HEK293T (cell line): ENCODE data around the gene TKFC.

Source experiments
- CTCF ChIA-PET: fragments of 350-600 bp; formaldehyde crosslinking; extraction: SDS; loops from one replicate; lab custom pipeline; 2021; ENCODE audit warnings: antibody characterized with exemption, inconsistent platforms; lab: Yijun Ruan, JAX
- POLR2A ChIA-PET: fragments of 350-600 bp; formaldehyde crosslinking; extraction: SDS; loops from one replicate; lab custom pipeline; 2020; ENCODE audit warnings: antibody characterized with exemption, inconsistent platforms; lab: Yijun Ruan, JAX
- DNase-seq: peaks from one replicate; pipeline ENCODE4 v3.0.0; 2012; ENCODE audit warnings: mixed read lengths; ENCODE audit errors: extremely low spot score
- ARNT ChIP-seq: fragments of 450-650 bp; IDR thresholded peaks from 2 replicates; pipeline ENCODE4 v1.6.1; 2017; ENCODE audit warnings: mild to moderate bottlenecking
- BHLHE40 ChIP-seq: fragments of 450-650 bp; IDR thresholded peaks from 2 replicates; pipeline ENCODE4 v1.6.1; 2016; ENCODE audit warnings: mild to moderate bottlenecking, moderate library complexity, borderline replicate concordance
- CTBP1 ChIP-seq: fragments of 450-650 bp; IDR thresholded peaks from 2 replicates; pipeline ENCODE4 v1.6.1; 2016; ENCODE audit warnings: borderline replicate concordance
- ELF4 ChIP-seq: fragments of 450-650 bp; IDR thresholded peaks from 2 replicates; pipeline ENCODE4 v1.6.1; 2017; ENCODE audit warnings: antibody characterized with exemption
- FOXA1 ChIP-seq: fragments of 450-650 bp; IDR thresholded peaks from 2 replicates; pipeline ENCODE4 v1.6.1; 2016; ENCODE audit warnings: mild to moderate bottlenecking
- FOXK2 ChIP-seq: fragments of 450-650 bp; IDR thresholded peaks from 2 replicates; pipeline ENCODE4 v1.6.1; 2016; ENCODE audit warnings: mild to moderate bottlenecking
- FOXM1 ChIP-seq: fragments of 450-650 bp; IDR thresholded peaks from 2 replicates; pipeline ENCODE4 v1.6.1; 2017; ENCODE audit warnings: mild to moderate bottlenecking, borderline replicate concordance
- HDGF ChIP-seq: fragments of 450-650 bp; IDR thresholded peaks from 2 replicates; pipeline ENCODE4 v1.6.1; 2017; ENCODE audit warnings: antibody characterized with exemption, borderline replicate concordance
- L3MBTL2 ChIP-seq: fragments of 450-650 bp; conservative IDR thresholded peaks from 2 replicates; pipeline ENCODE4 v1.6.1; 2016; ENCODE audit warnings: mild to moderate bottlenecking
- LEF1 ChIP-seq: fragments of 450-650 bp; IDR thresholded peaks from 2 replicates; pipeline ENCODE4 v1.6.1; 2017; ENCODE audit warnings: mild to moderate bottlenecking, borderline replicate concordance
- NFRKB ChIP-seq: fragments of 450-650 bp; IDR thresholded peaks from 2 replicates; pipeline ENCODE4 v1.6.1; 2016; ENCODE audit warnings: mild to moderate bottlenecking, moderate library complexity
- SP1 ChIP-seq: fragments of 450-650 bp; IDR thresholded peaks from 2 replicates; pipeline ENCODE4 v1.6.1; 2017
- SUZ12 ChIP-seq: fragments of 450-650 bp; IDR thresholded peaks from 2 replicates; pipeline ENCODE4 v1.6.1; 2016; ENCODE audit warnings: mild to moderate bottlenecking
- TARDBP ChIP-seq: fragments of 450-650 bp; IDR thresholded peaks from 2 replicates; pipeline ENCODE4 v1.6.1; 2016
- ZNF384 ChIP-seq: fragments of 450-650 bp; IDR thresholded peaks from 2 replicates; pipeline ENCODE4 v1.6.1; 2016
- TF ChIP-seq, protein P1 (sequence below): fragments of 450-650 bp; IDR thresholded peaks from 2 replicates; pipeline ENCODE4 v1.6.1; 2016

Gene TKFC

DNA sequence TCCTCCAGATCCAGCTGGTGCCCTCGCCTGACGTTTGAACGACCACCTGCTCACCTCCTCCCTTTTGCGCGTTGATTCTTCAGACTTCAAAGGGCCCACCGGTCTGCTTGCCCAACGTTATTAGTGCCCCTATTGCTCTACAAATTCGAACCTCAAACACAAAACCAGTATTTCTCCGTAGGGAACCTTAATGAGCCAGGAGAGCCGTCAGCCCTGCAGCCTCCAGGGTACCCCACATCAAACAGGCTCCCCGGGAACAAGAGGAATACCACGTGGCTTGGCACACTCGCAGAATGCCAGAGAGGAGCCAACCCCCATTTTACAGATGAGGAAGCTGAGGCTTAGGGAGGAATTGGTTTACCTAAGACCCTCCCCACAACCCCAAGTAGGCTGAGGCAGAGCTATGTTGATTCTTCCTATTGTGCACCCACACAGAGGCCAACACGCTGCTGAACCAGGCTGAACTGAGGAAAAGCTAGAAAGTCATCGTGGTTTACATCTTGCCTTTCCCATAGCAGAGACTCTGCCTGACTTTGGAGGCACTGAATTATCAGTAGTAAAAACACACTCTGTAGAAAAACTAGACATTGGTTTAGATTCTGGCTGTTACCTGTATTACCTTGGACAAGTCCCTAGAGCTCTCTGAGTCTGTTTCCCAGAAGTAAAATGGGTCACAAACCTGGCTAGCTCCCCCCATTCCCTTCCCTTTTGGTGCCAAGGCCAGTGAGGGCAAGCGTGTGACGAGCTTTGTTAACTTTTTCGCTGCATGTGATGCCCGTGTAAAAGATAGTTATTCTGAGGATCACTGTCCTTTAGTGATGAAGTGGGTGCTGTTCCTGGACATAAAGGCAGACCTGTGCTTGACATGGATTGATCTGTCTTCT lies 764 bp downstream of the TKFC start:
- CTCF ChIA-PET, result interaction anchor here (0.9 to 2.0 kb wide), 2 partner anchors 28 to 51 kb away, joined by 3 to 27 read pairs; partner anchors contain the start of genes CYB561A3 and TMEM138
- DNase-seq, result no peak
- TF ChIP-seq SP1, result no peak
- TF ChIP-seq CTBP1, result no peak
- TF ChIP-seq FOXM1, result no peak
- no peak for TF ChIP-seq BHLHE40
- no peak for TF ChIP-seq NFRKB
- peak; percentile 60 for TF ChIP-seq L3MBTL2
- TF ChIP-seq ZNF384, result no peak
- TF ChIP-seq HDGF, result no peak
- POLR2A ChIA-PET, result interaction anchor here (0.9 to 7.2 kb wide), 9 partner anchors 12 to 421 kb away, joined by 3 to 103 read pairs (median 9); partner anchors contain the start of genes CPSF7, CYB561A3, SDHAF2 and TMEM109

DNA sequence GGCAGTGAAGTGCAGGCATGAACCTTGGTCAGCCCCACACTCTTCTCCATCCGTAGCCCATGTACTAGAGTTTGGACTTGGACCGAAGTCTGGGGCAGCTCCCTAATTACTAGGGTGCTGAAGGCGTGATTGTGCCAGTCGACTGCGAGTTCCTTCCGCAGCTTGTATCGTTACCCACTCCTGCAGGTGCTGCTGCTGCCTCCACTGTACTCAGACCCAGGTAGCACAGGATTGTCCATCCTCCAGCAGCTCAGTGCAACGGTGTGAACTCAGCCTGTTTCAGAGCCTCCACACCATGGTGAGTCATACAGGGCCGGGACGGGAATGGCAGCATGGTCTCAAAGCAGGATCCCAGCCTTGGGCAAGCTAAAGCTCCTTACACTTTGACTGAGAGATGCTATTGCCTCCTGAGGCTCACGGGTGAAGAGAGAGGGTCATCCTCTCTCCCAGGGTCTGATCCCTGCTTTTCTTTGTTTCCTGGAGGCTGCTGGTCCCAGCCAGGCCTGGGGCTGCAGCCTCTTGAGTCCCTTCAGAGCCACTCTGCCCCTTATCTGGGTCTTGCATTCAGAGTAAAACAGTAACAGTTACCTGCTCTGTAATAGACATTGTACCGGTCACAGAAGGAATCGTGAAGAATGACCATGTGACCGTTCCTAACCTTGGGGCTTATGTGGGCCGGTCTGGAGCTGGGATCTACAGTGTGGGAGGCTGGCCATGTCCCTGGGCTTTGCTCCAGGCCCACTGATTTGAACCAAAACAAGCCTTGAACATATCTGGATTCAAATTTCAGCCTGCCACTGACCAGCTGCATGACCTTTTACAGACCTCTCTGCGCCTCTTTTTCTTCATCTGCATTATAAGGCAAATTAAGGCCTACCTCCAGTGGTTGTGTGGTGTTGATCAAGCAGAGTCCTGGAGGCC lies 1.7 kb downstream of the TKFC start:
- DNase-seq, result no peak
- ChIA-PET CTCF (interaction anchor here (2.0 to 2.2 kb wide), 2 partner anchors 50 to 51 kb away, joined by 27 to 77 read pairs; no protein-coding TSS in a partner anchor), POLR2A (interaction anchor here (0.6 to 7.2 kb wide), 12 partner anchors 11 to 422 kb away, joined by 3 to 103 read pairs (median 9); partner anchors contain the start of genes CPSF7, CYB561A3, SDHAF2 and TMEM109)
- TF ChIP-seq SP1 (no peak), FOXA1 (no peak), LEF1 (no peak), FOXM1 (no peak), NFRKB (no peak), TARDBP (no peak), ARNT (no peak), SUZ12 (no peak), CTBP1 (no peak), L3MBTL2 (no peak)
- TF ChIP-seq, protein P1, sequence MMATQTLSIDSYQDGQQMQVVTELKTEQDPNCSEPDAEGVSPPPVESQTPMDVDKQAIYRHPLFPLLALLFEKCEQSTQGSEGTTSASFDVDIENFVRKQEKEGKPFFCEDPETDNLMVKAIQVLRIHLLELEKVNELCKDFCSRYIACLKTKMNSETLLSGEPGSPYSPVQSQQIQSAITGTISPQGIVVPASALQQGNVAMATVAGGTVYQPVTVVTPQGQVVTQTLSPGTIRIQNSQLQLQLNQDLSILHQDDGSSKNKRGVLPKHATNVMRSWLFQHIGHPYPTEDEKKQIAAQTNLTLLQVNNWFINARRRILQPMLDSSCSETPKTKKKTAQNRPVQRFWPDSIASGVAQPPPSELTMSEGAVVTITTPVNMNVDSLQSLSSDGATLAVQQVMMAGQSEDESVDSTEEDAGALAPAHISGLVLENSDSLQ, result no peak

DNA sequence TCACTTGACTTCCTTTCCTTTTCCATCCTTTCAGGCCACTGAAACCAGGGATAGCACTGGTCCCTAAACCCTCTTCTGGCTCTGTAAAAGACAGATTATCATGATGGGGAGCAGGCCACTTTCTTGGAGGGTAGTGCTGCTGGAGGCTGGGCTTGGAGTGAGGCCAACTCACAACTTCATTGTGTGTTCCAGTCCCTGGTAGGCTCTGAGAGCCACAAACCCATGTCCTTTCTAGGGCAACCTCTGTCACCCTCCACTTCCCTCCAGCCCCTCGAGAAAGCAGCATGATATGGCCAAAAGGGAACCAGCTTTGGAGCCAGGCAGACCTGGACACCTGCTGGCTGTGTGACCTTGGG lies 2.3 kb downstream of the TKFC start:
- POLR2A ChIA-PET, result interaction anchor here (0.6 to 7.2 kb wide), 9 partner anchors 8 to 59 kb away, joined by 3 to 103 read pairs (median 4); partner anchors contain the start of genes CYB561A3 and TMEM138
- no peak for TF ChIP-seq SUZ12
- no peak for TF ChIP-seq CTBP1
- TF ChIP-seq SP1, result no peak
- no peak for TF ChIP-seq FOXK2
- no peak for TF ChIP-seq TARDBP
- CTCF ChIA-PET, result interaction anchor here (1.0 to 2.2 kb wide), 5 partner anchors 11 to 80 kb away, joined by 3 to 77 read pairs (median 7); no protein-coding TSS in a partner anchor
- no peak for DNase-seq

DNA sequence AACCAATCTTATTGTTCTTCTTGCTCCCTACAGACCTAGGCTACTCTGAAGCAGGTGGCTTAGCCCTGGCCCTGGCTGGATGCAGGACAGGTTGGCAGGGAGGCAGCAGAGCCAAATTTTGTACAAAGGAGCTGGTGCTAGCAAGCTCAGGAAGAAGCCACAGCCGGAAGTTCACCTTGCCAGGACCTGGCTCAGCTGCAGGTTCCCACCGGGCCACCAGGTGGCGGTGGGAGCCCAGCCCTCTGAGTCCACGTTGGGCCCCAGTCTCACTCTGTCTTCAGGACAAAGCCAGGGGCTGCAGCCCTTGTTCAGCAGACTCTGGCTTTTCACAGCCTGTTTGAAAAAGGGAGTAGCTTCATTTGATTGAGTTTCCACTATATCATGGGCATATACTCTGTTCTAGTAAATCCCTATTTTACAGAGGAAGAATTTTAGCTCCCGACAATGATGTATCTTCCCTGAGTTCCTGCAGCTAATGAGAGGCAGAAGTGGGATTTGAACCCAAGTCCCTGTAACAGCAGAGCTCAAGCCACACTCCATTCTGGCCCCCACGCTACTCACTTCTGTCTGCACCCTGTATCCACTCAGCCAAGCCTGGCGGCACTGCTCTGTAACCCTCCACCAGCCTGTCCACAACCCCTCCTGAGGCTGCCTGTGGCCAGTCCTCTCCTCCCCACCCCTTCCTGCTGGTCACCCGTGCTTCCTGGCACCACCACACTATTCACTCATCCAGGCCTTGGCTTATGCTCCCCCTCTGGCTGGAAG lies 3.3 kb downstream of the TKFC start:
- TF ChIP-seq ELF4 (no peak), L3MBTL2 (no peak)
- TF ChIP-seq, protein P1, result no peak
- POLR2A ChIA-PET, result interaction anchor here (0.7 to 7.2 kb wide), 13 partner anchors 9 to 93 kb away, joined by 3 to 103 read pairs (median 4); partner anchors contain the start of genes CPSF7, CYB561A3, SDHAF2 and TMEM138
- CTCF ChIA-PET, result interaction anchor here (0.6 to 2.2 kb wide), 21 partner anchors 9 to 300 kb away, joined by 3 to 77 read pairs (median 3); partner anchors contain the start of genes CPSF7, CYB561A3, PGA3 and SDHAF2
- DNase-seq, result peak; percentile 87

DNA sequence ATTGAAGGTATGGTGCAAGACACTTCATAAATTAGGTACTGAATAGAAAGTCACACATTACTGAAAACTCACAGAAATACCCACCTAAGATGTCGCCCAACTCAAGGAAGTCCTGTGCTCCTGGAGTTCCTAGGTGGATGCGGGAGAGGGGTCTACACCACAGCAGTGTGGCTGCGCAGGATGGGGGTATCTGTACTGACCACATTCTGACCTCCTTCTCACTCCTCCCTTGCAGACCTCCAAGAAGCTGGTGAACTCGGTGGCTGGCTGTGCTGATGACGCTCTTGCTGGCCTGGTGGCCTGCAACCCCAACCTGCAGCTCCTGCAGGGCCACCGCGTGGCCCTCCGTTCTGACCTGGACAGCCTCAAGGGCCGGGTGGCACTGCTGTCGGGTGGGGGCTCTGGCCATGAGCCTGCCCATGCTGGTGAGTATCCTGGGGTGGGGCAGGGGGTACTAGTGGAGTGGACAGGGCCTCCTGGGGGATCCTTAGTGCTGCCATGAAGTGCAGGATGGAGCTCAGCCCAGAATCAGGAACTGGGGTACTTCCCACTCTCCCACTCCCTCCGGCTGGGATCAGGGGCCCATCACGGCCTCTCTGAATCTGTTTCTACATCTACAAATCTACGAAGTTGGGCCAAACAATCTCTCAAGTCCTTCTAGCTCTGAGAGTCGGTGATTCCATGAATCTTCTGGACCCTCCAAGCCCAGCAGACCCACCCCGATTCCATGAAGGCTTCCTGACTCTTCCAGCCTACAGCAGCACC lies 4.9 kb downstream of the TKFC start:
- TF ChIP-seq SUZ12, result no peak
- TF ChIP-seq HDGF, result no peak
- no peak for TF ChIP-seq L3MBTL2
- no peak for TF ChIP-seq ELF4
- ChIA-PET CTCF (interaction anchor here (1.0 kb wide), 1 partner anchor 47 kb away, joined by 5 read pairs; no protein-coding TSS in a partner anchor), POLR2A (interaction anchor here (0.9 to 7.2 kb wide), 5 partner anchors 10 to 64 kb away, joined by 3 to 103 read pairs (median 7); partner anchors contain the start of genes CYB561A3, TMEM138 and TMEM216)
- DNase-seq, result no peak
